Activated CD4-positive, alpha-beta T cell treated with anti-CD3 and anti-CD28 coated beads, Interleukin-2, amount 50 U/mL, for 24 hours (primary cell): ENCODE results near the gene MORN3.
A peak's percentile ranks its signal among the peaks of the same experiment; 100 is the strongest.
"Not testable (repeated sequence)": the region's sequence is repeated elsewhere in the genome, so short reads cannot be mapped to it uniquely, and the experiment has no call there.

ENCODE experiments used
- DNase-seq, 2 donors: peaks; one replicate each; pipeline ENCODE4 v3.0.0-alpha.2; 2020; ENCODE audit warnings: low read depth in 1 of 2, low spot score in 1 of 2

MORN3 gene

GRCh38 chr12:121641343-121641630, 28.2 kb downstream of the MORN3 start:
- DNase-seq = no peak

- DNase-seq = no peak
These were observed 30.9 kb downstream of the MORN3 start for GRCh38 chr12:121638298-121639202.

- DNase-seq = peak in 1 of 2 donors; percentile 49
These were observed 32.1 kb downstream of the MORN3 start for GRCh38 chr12:121637231-121637914.

- DNase-seq = no peak
These were observed 34.6 kb downstream of the MORN3 start for GRCh38 chr12:121634836-121635235.

- DNase-seq = not testable (repeated sequence)
These were observed 35.6 kb downstream of the MORN3 start for GRCh38 chr12:121633833-121634196.

- no peak for DNase-seq
These were observed 37.1 kb downstream of the MORN3 start for GRCh38 chr12:121632069-121632970.

GRCh38 chr12:121630791-121631355, 38.6 kb downstream of the MORN3 start:
- DNase-seq = no peak

GRCh38 chr12:121628536-121628935, 40.9 kb downstream of the MORN3 start:
- no peak for DNase-seq

GRCh38 chr12:121628037-121628436, 41.4 kb downstream of the MORN3 start:
- DNase-seq = no peak

- peak; percentile 81 to 94 for DNase-seq
These were observed 42.4 kb downstream of the MORN3 start for GRCh38 chr12:121626853-121627640.

GRCh38 chr12:121626087-121626852, 43.2 kb downstream of the MORN3 start, which contains the start of gene ORAI1:
ORAI1 (plus strand) TSS chr12:121626530.
- peak; percentile 90 to 92 for DNase-seq

- DNase-seq = no peak
These were observed 49.0 kb downstream of the MORN3 start for GRCh38 chr12:121620333-121620891.

GRCh38 chr12:121618659-121619233, 50.7 kb downstream of the MORN3 start:
- no peak for DNase-seq

GRCh38 chr12:121614872-121615467, 54.5 kb downstream of the MORN3 start:
- no peak for DNase-seq

GRCh38 chr12:121613462-121613861, 56.0 kb downstream of the MORN3 start:
- no peak for DNase-seq

GRCh38 chr12:121611306-121611705, 58.1 kb downstream of the MORN3 start:
- no peak for DNase-seq

GRCh38 chr12:121610239-121611149, 59.0 kb downstream of the MORN3 start:
- no peak for DNase-seq
